Amniotic stem cell (primary cell): ENCODE data around the gene EXOC6B.
A peak's percentile ranks its signal among the peaks of the same experiment; 100 is the strongest.

Experiments
- DNase-seq: peaks from one replicate; lab custom pipeline; 2025; lab: John Stamatoyannopoulos, UW

Gene EXOC6B

GRCh38 chr2:72788756-72789155 lies 37.1 kb downstream of the EXOC6B start:
- DNase-seq = no peak

- DNase-seq = no peak
Observed at GRCh38 chr2:72785517-72785916, 40.3 kb downstream of the EXOC6B start.

GRCh38 chr2:72782520-72782919 lies 43.3 kb downstream of the EXOC6B start:
- no peak for DNase-seq

GRCh38 chr2:72781480-72781879 lies 44.4 kb downstream of the EXOC6B start:
- DNase-seq = no peak

- DNase-seq = no peak
Observed at GRCh38 chr2:72780477-72780876, 45.4 kb downstream of the EXOC6B start.

GRCh38 chr2:72779495-72779894 lies 46.3 kb downstream of the EXOC6B start:
- DNase-seq = no peak

GRCh38 chr2:72778410-72778809 lies 47.4 kb downstream of the EXOC6B start:
- no peak for DNase-seq

GRCh38 chr2:72770879-72771461 lies 54.9 kb downstream of the EXOC6B start:
- peak; percentile 41 for DNase-seq

GRCh38 chr2:72765997-72766609 lies 59.7 kb downstream of the EXOC6B start:
- DNase-seq = no peak

GRCh38 chr2:72762276-72762675 lies 63.6 kb downstream of the EXOC6B start:
- DNase-seq = no peak

GRCh38 chr2:72759755-72760154 lies 66.1 kb downstream of the EXOC6B start:
- no peak for DNase-seq

GRCh38 chr2:72757177-72757775 lies 68.6 kb downstream of the EXOC6B start:
- peak; percentile 24 for DNase-seq

GRCh38 chr2:72755647-72756423 lies 70.0 kb downstream of the EXOC6B start:
- DNase-seq = no peak

- DNase-seq = no peak
Observed at GRCh38 chr2:72754628-72755320, 71.1 kb downstream of the EXOC6B start.

GRCh38 chr2:72750977-72751639 lies 74.7 kb downstream of the EXOC6B start:
- DNase-seq = no peak

- no peak for DNase-seq
Observed at GRCh38 chr2:72750466-72750865, 75.4 kb downstream of the EXOC6B start.

GRCh38 chr2:72747344-72747743 lies 78.5 kb downstream of the EXOC6B start:
- no peak for DNase-seq

GRCh38 chr2:72745679-72746368 lies 80.0 kb downstream of the EXOC6B start:
- peak; percentile 19 for DNase-seq

GRCh38 chr2:72744049-72744448 lies 81.8 kb downstream of the EXOC6B start:
- DNase-seq = peak; percentile 12

- no peak for DNase-seq
Observed at GRCh38 chr2:72743481-72743880, 82.4 kb downstream of the EXOC6B start.

- no peak for DNase-seq
Observed at GRCh38 chr2:72738096-72738495, 87.7 kb downstream of the EXOC6B start.
